T-helper 22 cell (primary cell): ENCODE data around the gene CD3G.

Experiments
- DNase-seq: peaks from one replicate; pipeline ENCODE4 v3.0.0-alpha.2; 2020; ENCODE audit warnings: low read depth

CD3G gene

DNA sequence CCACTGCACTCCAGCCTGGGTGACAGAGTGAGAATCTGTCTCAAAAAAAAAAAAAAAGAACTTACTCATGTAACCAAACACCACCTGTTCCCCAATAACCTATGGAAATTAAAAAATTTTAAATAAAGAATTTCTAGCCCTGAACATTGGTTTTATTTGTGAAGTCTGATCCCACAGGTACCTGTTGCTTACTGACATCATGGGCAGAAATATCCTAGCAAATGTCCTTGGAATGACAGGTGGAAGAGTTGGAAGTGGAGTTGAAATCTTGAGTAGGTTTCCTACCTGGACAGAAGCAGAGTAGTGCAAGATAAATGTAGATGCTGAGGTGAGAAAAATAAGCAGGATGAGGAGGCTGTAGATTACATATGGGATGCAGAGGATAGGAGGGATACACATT lies 18.9 kb upstream of the CD3G start:
- DNase-seq = no peak

DNA sequence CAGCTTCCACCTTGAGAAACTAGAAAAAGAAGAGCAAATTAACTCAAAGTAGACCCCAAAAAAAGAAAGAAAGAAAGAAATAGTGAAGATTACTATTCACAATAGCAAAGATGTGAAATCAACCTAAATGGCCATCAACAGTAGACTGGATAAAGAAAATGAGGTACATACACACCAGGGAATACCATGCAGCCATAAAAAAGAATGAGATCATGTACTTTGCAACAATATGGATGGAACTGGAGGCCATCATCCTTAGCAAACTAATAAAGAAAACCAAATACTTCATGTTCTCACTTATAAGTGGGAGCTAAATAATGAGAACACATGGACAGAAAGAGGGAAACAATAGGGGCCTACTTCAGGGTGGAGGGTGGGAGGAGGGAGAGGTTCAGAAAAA lies 15.4 kb upstream of the CD3G start:
- DNase-seq = no peak

DNA sequence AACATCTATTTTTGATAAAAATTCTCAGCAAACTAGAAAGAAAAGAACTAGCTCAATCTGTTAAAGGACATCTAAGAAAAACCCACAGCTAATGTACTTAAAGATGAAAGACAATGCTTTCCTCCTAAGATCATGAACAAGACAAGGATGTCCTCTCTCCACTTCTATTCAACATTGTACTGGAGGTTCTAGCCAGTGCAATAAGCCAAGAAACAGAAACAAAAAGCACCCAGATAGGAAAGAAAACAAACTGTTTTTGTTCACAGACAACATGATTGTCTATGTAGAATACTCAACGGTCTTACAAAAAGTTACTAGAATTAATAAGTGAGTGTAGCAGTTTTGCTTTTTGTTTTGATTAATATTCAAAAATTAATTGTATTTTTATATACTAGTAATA lies 9.4 kb upstream of the CD3G start:
- no peak for DNase-seq

DNA sequence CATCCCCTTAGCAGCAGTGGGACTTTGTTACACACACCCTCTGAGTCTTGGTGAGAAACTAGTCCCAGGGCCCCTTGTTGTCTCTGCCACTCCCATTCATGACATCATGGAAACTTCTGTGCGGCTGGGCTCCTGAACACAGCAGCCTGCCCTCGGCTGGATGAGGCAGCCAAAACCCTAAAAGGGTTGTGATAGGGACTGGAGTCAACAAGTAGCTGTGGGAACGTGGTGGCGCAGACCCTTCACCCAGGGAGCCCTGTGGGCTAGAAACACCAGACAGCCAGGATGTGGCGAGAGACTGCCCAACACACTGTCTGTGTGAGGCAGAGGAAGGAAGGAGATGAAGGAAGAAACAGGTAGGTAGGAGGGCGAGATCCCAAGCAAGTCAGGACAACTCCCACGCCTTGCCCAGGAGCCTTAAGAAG lies 5.5 kb upstream of the CD3G start:
- DNase-seq = peak; percentile 87

DNA sequence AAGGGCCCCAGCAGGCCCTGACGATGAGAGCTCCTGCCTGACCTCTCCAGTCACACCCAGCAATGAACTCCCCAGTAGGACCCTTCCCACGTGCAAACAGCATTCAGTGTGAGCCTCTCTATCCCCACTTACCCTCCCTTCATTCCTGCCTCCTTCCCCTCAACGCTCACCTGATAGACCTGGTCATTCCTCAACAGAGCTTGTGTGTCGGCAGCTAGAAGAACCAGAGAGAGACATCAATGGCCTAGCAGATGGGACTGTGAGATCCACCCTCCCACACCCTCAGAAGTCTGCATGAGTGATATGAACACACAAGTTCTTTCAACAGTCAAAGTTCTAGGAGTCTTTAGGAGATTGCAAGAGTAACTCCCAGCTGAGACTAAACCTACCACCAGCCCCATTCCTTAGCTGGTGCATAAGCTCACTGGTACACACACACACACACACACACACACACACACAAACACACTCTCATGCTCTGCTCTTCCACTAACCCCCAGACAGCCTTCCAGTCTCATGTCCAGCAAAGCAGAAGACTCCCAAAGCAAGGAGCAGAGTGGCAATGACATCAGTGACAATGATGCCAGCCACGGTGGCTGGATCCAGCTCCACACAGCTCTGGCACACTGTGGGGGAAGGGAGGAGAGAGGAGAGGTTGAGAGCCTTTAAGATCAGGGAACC lies 4.7 kb upstream of the CD3G start:
- no peak for DNase-seq

DNA sequence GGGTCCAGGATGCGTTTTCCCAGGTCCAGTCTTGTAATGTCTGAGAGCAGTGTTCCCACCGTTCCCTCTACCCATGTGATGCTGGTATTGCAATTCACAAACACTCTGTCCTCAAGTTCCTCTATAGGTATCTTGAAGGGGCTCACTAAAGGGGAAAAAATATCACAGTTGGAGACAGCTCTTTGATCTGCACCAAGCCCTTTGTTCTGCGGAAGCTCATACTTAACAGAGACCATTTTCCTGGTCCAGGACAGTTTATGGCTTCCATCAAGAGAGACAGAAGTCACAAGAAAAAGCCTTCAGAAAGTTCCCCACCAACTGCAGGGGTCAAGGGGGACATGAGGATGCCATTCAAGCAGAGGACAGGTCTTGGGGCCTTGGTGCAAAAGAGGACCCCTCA lies 3.7 kb upstream of the CD3G start:
- DNase-seq = no peak

DNA sequence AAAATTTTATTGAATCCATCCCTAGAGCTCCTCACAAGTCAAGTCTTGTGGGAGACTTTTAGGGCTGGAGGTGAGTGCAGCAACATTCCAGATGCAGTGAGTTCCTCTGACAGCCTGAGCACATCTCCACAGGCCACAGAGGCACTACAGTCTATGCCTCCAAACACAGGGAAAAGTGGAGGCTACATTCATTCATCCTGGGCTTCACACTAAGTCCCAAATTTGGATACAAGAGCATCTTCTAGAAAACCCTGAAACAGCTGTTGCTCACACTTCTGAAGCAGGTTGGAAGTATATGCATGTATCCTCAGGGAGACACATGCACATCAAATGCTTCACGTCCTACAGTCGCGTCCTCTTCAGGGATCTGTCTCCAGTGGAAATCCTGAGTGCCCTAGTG lies 2.9 kb upstream of the CD3G start:
- DNase-seq = no peak

DNA sequence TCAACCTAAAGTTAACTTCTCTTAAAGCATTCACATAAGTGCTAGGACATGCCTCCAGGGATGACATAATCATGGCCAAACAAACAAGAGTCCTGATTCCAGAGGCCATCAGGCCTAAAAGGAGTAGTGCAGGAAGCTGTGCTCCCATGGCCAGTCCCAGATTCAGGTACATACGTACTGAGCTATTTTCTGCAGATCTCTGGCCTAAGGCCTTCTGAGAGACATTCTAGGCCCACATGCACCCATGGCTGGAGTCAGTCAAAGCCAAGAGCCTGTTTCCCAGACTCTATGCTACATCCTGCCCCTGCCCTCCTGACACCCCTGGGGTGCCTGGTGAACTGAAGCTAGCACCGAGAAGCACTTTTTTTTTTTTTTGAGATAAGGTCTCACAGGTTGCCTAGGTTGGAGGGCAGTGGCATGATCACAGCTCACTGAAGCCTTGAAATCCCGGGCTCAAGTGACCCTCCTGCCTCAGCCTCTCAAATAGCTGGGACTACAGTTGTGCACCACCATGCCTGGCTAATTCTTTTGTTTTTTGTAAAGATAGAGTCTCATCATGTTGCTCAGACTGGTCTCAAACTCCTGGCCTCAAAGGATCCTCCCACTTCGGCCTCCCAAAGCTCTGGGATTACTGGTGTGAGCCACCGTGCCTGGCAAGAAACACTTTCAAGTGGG lies 2.2 kb upstream of the CD3G start:
- DNase-seq = no peak

DNA sequence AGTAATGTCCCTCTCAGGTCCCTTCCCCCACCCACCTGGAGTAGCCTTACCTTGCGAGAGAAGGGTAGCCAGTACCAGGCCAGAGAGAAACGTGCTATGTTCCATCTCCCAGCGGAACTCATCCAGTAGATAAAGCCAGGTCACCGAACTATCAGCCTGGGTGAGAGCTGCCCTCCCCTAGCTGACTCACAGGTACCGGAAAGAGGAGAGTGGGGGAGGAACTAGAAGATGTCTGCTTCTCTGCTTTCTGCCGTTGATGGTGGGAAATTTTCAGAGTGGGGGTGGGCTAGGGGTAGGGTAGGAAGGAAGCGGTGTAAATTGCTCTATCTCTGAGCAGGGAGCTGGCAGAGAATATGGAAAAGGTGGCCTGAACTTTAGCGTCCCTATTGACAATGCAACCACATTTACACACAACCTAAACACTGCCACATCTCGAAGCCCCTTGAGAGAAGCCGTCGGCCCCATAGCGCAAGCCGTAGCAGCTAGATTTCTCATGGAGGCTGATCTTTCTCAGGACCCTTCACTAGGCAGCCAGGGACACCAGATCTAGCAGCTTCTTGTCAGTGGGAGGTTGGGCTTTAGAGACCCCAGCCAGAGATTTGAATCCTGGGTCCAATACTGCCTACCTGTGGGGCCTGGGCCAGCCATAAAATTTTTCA lies 1.5 kb upstream of the CD3G start, which contains the start of gene CD3D:
Gene CD3D (minus strand): TSS at position 203 of the 659 bp plus-strand sequence. CDS start 98 bp downstream, at position 105.
- DNase-seq = peak; percentile 77

DNA sequence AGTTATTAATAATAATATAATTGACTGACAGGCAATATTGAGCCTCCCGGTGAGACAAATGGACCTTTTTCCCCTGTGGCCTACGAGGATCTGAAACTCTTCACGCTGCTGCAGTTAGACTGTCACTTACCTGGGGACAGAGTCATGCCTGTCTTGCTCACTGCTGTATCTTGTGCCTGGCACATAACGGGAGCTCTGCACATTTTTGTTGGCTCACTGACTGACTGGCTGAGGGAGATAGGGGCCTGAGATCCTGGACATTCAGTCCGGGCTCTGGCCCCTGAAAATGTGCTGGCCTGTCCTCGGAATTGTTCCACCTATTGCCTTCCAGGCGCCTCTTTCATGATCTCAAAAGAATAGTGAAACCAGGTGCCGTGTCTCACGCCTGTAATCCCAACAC lies 896 bp upstream of the CD3G start:
- no peak for DNase-seq

DNA sequence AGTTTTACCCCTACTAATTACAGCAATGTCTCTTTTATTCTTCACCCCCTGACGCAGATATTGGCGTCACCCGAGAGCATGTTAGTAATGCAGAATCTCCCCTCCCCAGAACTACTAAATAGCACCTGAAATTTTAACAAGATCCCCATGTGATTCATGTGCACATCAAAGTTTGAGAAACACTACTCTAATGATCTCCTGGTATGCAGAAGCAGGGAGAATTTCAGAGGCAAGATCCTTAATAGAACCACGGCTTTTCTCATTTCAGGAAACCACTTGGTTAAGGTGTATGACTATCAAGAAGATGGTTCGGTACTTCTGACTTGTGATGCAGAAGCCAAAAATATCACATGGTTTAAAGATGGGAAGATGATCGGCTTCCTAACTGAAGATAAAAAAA lies 5.3 kb downstream of the CD3G start:
- no peak for DNase-seq

DNA sequence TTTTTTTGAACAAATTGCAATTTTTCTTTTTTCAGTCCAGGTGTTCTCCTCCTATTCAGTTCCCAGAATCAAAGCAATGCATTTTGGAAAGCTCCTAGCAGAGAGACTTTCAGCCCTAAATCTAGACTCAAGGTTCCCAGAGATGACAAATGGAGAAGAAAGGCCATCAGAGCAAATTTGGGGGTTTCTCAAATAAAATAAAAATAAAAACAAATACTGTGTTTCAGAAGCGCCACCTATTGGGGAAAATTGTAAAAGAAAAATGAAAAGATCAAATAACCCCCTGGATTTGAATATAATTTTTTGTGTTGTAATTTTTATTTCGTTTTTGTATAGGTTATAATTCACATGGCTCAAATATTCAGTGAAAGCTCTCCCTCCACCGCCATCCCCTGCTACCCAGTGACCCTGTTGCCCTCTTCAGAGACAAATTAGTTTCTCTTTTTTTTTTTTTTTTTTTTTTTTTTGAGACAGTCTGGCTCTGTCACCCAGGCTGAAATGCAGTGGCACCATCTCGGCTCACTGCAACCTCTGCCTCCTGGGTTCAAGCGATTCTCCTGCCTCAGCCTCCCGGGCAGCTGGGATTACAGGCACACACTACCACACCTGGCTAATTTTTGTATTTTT lies 9.1 kb downstream of the CD3G start:
- DNase-seq = no peak

DNA sequence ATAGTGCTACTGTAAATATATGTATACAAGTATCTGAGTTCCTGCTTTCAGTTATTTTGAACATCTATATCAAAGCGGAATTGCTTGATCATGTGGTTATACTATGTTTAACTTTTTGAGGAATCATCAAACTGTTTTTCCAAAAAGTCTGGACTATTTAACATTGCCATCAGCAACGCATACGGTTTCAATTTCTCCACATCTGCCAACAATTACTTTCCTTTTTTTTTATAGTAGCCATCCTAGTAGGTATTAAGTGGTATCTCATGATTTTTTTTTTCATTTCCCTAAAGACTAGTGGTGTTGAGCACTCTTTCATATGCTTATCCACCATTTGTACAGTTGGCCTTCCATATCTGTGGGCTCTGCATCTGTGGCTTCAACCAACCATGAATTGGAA lies 13.9 kb downstream of the CD3G start:
- DNase-seq = no peak

DNA sequence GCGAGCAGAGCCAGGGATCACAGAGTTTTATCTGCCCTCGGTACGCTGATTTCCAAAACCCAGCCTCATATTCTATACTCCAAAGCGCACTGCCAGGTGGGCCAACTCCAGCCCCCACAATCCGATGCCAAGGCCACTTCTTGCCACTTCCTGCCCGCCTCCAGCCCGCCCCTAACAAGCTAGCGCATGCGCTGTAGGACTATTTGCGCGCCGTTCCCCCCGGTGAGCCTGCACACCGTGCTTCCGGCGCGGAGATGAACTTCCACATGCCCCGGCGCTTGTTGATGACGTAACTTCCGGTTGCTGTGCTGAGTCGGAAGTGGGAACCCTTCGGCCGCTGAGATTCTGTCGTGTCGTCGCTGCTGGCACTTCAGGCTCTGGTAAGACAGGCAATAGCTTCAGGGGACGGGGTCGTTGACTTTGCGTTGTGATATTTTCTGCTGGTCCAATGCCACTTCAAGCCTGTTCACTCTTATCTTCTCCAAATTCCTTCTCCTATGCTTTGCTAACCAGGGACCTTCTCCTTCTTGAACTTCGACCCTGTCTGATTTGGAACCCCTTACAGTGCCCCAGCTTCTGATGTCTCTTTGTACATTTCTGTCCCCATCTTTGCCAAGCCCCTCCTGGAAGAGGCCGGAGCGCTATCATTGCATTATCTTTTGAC lies 15.3 kb downstream of the CD3G start, which contains the start of gene UBE4A:
Gene UBE4A (plus strand): TSS at position 306 of the 664 bp plus-strand sequence. CDS start 5,481 bp downstream, outside the sequence.
- DNase-seq = peak; percentile 91

DNA sequence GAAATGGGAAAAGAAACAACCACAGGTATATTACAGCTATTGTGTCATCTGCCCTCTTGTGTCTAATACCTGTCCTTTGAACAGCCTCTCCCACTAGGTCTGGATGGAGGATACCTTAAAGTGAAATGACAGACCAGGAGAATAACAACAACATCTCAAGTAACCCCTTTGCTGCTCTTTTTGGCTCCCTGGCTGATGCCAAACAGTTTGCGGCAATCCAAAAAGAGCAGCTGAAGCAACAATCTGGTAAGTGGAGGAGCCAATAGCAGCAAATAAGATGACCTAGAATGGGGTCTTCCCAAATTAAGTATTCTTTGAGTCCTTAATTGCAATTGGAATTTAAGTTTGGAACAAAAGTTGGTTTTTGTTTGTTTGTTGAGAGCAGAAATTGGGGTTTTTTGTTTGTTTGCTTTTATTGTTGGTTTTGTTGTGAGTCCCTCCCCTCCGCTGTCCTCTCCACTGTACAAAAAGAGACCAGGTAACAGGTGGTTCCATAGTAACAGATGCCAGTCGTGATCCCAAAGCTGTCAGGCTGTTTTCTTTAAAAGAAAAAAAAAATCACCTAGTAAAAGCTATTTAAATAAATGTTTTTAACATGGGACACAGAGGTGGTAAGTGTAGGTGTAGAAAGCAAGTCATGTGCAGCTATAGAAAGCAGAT lies 20.9 kb downstream of the CD3G start:
- no peak for DNase-seq

DNA sequence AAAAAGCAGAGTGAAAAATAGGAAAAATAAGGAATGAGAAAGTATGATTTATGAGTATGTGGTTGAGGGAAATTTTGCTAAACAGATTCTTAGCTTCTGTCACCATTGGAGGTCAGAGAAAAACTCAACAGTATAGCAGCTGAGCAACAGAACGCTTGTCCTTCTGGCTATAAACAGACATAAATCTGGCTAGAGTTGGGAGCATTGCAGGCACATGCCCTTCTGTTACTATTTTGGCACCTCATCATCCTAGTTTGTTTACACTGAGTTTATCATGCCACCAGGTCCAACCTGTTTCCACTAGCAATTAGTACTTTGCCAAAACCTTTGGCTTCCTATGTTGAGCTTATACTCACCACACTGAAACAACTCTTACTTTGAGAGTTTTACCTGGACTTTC lies 22.1 kb downstream of the CD3G start:
- no peak for DNase-seq

DNA sequence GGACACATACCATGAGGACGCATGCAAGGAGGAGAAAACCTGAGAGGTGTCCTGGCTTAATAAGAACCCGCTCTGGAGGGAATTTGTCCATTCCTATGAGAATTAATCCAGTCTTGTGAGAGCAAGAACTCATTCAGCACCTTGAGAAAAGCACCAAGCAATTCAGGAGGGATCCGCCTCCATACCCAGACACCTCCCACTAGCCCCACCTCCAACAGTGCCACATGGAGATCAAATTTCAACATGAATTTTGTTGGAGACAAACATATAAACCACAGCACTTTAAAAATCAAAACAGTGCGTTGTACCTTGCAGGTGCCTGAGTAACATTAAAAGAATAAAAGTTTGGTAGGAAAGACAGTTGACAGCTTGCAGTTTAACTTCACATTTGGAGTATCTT lies 26.6 kb downstream of the CD3G start:
- no peak for DNase-seq

DNA sequence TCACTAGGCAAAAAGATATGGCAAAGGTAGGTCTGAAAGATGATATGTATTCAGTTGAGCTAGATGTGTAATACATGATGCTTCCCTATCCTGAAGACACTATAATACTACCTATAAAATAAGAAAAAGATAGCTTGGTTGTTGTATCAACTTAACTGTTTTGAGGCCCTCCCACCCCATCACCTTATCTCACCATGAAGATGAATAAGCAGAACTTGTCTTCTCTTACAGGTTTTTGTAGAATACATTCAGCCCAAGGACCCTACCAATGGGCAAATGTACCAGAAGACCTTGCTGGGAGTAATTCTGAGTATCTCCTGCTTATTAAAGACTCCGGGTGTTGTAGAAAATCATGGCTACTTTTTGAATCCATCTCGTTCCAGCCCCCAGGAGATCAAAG lies 29.1 kb downstream of the CD3G start:
- no peak for DNase-seq

DNA sequence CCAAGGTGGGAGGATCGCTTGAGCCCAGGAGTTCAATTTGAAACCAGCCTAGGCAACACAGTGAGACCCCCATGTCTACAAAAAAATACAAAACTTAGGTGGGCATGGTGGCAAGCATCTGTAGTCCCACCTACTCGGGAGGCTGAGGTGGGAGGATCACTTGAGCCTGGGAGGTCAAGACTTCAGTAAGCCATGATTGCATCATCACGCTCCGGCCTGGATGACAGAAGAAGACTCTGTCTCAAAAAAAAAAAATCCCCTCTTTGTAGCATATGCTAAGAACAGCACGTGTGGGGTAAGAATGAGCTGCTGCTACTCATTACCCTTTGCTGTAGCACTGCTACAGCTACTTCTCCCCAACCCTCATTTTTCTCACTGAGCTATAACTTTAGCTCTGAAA lies 29.7 kb downstream of the CD3G start:
- no peak for DNase-seq

DNA sequence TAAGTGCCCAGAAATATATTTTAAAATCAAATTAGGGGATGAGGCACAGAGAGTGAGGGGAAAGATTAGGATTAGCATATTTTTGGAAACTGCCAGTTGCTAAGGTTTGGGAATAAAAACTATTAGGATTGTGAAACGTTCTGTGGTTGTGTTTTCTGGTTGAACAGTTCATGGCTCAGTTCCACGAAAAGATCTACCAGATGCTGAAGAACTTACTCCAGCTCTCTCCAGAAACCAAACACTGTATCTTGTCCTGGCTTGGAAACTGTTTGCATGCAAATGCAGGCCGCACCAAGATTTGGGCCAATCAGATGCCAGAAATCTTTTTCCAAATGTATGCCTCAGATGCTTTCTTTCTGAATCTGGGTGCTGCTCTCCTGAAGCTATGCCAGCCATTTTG lies 30.6 kb downstream of the CD3G start:
- DNase-seq = no peak

DNA sequence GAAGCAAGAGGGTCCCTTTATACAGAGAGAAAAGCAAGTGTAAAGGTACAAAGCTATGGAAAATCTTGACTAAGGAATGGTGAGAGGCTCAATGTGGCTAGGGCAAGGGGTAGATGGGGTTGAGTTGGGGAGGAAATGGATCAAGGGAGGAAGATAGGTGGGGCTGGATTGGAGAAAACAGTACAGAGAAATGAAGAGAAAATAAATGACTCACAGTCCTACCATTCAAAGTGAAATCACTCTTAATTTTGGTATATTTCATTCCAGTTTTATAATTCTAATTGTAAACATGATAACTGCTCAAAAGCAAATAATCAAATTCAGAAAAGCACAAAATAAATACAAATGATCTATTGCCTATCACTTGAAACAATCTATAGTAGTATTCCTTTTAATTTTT lies 31.8 kb downstream of the CD3G start:
- no peak for DNase-seq

DNA sequence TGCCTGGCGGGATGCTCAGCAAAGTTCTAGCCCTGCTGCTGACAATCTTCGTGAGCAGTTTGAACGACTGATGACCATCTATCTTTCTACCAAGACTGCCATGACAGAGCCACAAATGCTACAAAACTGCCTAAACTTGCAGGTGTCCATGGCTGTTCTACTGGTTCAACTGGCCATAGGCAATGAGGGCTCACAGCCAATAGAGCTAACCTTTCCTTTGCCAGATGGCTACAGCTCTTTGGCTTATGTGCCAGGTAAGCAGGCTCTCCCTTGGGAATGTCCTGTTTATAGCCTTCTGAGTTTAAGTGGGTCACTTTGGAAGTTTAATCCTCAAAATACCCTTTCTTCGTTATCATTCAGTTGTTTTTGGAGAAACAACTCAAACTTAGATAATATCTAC lies 35.4 kb downstream of the CD3G start:
- DNase-seq = no peak
